ENCODE measurements around the gene IDNK. TPM values are rescaled to one million over a fixed set of nuclear protein-coding genes. Genes with fewer than 3 reads are reported as not detected.
A peak's percentile ranks its signal among the peaks of the same experiment; 100 is the strongest.

The IDNK gene
- total and polyA plus RNA-seq, 10 of the 15 experiments (the other 5 are each of a cell fraction or from before 2014, with no cell fraction given), result 7.0 to 19.1 (median 10.6) TPM

- TF ChIP-seq ZSCAN29 (IDR thresholded peaks at IDR 0.05) (no peak), EGR1 (IDR thresholded peaks at IDR 0.05; ENCODE audit: borderline replicate concordance in 1 of 2, low read depth in 2 of 2, low read length in 2 of 2) (no peak), IRF3 (IDR thresholded peaks at IDR 0.05) (no peak), ZNF592 (IDR thresholded peaks at IDR 0.05) (no peak), MYC (IDR thresholded peaks at IDR 0.05; ENCODE audit: insufficient read depth, insufficient read length, insufficient replicate concordance, low read length, severe bottlenecking) (no peak), POLR2A (IDR thresholded peaks at IDR 0.05; ENCODE audit: low read depth, low read length) (no peak), TCF7 (IDR thresholded peaks at IDR 0.05; ENCODE audit: borderline replicate concordance) (peak; percentile 51; the same call in 1 of the 2 replicates), CBFB (IDR thresholded peaks at IDR 0.05; ENCODE audit: low read depth) (no peak), MYB (IDR thresholded peaks at IDR 0.05; ENCODE audit: borderline replicate concordance, low read depth, low read length) (no peak), EED (IDR thresholded peaks at IDR 0.05; ENCODE audit: low read depth) (peak; percentile 35; the same call in 1 of the 2 replicates), SUZ12 (IDR thresholded peaks at IDR 0.05; ENCODE audit: unreplicated experiment) (no peak), KAT2A (conservative IDR thresholded peaks at IDR 0.05; ENCODE audit: control insufficient read depth, low read depth, low read length) (no peak), ZZZ3 (IDR thresholded peaks at IDR 0.05; ENCODE audit: control insufficient read depth, insufficient read length, low read depth) (no peak), ZBED1 (IDR thresholded peaks at IDR 0.05; ENCODE audit: borderline replicate concordance) (no peak), ZNF687 (IDR thresholded peaks at IDR 0.05) (no peak), ZNF622 (IDR thresholded peaks at IDR 0.05) (no peak)
Measured at GRCh38 chr9:83656032-83656680, 33.2 kb downstream of the IDNK start (continued).
